Esophagus squamous epithelium (tissue), 4 donors: ENCODE data around the gene FALEC.

Experiments
- CTCF ChIP-seq, 6 experiments: fragments of 450-650 bp in 4 of 6; fragments of 200-600 bp in 2 of 6; sonication (generic) in 2 of 6; IDR thresholded peaks; one replicate each; pipeline ENCODE4 v1.5.1; 2016 to 2019; ENCODE audit warnings: antibody characterized with exemption in 6 of 6, mild to moderate bottlenecking in 4 of 6, moderate library complexity in 4 of 6
- POLR2A ChIP-seq, 4 donors: fragments of 450-650 bp; IDR thresholded peaks; one replicate each; pipeline ENCODE4 v1.6.1; 2017; ENCODE audit warnings: antibody characterized with exemption in 4 of 4, mild to moderate bottlenecking in 4 of 4, moderate library complexity in 3 of 4

- TF ChIP-seq CTCF (IDR thresholded peaks at IDR 0.05): no peak
- TF ChIP-seq POLR2A (IDR thresholded peaks at IDR 0.05): no peak
These were observed 58.9 kb downstream of the FALEC start for GRCh38 chr1:150574260-150575071.
